Erythroblast (primary cell): ENCODE measurements around the gene GLRA1.

ENCODE experiments used
- GATA1 ChIP-seq: IDR thresholded peaks from 2 replicates; pipeline ENCODE4 v1.6.1; 2011; ENCODE audit warnings: low read depth, mild to moderate bottlenecking, control low read depth, low read length, moderate library complexity
- POLR2A ChIP-seq: IDR thresholded peaks from 2 replicates; pipeline ENCODE4 v1.6.1; 2011; ENCODE audit warnings: mild to moderate bottlenecking, low read length

GRCh38 chr5:151925340-151925739 is 689 bp upstream of the GLRA1 start:
- TF ChIP-seq POLR2A (no peak), GATA1 (no peak)
